A673 (cell line): ENCODE results near the gene COG4.

Experiments
- EZH2 ChIP-seq: fragments of 200-600 bp; sonication (generic); IDR thresholded peaks from 2 replicates; pipeline ENCODE4 v1.6.1; 2017; ENCODE audit warnings: borderline replicate concordance, low read depth, mild to moderate bottlenecking, mixed read lengths, antibody characterized with exemption, low read length; ENCODE audit not compliant: poor library complexity, severe bottlenecking
- TF ChIP-seq, protein P1 (sequence below): fragments of 300-800, 200-600 bp; sonication (generic); conservative IDR thresholded peaks from 2 replicates; pipeline ENCODE4 v1.5.1; 2017; ENCODE audit warnings: low read depth, mild to moderate bottlenecking, antibody characterized with exemption, low read length, moderate library complexity, mixed read lengths

DNA sequence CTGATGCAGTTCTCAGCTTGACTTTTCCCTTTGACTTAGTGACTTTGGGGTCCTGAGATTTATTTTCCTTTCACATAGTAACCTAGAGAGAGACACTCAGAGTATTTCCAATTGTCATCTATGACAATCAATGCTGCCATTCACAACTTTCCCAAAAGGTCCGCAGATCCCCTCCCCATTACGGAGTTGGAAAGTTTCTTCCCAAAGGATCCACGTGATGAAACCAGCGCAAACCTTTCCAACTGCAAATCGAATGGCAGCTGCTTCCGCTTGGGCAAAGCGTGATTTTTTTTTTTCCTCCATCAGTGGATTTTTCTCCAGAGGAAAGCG, 69.5 kb downstream of the COG4 start:
- no peak for TF ChIP-seq EZH2
- TF ChIP-seq, protein P1, sequence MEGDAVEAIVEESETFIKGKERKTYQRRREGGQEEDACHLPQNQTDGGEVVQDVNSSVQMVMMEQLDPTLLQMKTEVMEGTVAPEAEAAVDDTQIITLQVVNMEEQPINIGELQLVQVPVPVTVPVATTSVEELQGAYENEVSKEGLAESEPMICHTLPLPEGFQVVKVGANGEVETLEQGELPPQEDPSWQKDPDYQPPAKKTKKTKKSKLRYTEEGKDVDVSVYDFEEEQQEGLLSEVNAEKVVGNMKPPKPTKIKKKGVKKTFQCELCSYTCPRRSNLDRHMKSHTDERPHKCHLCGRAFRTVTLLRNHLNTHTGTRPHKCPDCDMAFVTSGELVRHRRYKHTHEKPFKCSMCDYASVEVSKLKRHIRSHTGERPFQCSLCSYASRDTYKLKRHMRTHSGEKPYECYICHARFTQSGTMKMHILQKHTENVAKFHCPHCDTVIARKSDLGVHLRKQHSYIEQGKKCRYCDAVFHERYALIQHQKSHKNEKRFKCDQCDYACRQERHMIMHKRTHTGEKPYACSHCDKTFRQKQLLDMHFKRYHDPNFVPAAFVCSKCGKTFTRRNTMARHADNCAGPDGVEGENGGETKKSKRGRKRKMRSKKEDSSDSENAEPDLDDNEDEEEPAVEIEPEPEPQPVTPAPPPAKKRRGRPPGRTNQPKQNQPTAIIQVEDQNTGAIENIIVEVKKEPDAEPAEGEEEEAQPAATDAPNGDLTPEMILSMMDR: no peak
